Epidermal melanocyte (primary cell): ENCODE measurements around the gene COL5A1.
"Not testable (repeated sequence)": the region's sequence is repeated elsewhere in the genome, so short reads cannot be mapped to it uniquely, and the experiment has no call there.

Source experiments
- DNase-seq: peaks from one replicate; pipeline ENCODE4 v3.0.0; 2011; ENCODE audit warnings: low spot score; ENCODE audit not compliant: insufficient read length

The COL5A1 gene

DNA sequence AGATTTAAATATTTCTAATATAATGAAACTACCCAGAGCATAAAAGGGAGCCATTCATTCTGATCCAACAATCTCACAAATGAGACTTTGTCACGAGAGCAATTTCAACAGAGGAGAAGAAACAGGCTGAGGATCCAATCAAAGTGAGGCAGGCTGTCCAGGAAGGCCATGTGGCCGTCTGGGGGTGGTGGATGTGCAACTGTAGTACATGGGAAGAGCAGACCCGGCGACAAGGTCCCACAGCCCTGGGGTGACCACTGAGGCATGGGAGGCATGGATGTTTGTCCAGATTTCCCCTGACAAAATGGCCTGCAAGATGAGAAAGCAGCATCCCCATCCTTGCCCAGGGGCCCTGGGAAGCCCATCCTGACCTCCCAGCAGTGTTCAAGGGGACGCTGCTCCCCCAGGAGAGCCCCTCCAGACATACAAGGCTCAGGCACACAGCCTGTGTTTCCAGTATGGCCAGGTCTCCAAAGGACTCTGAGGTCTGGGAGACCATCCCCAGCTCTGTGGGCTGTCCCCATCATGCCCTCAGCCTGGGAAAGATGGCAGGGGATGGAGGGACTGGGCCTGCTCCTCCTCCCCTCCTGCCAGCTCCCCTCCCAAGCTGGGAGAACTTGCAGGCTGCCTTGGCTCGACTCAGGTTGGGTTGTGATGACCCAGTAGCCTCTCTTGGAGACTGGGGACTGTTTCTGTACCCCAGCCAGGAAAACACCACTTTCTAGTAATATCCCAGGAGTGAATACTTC, 211.5 kb downstream of the COL5A1 start:
- no peak for DNase-seq

DNA sequence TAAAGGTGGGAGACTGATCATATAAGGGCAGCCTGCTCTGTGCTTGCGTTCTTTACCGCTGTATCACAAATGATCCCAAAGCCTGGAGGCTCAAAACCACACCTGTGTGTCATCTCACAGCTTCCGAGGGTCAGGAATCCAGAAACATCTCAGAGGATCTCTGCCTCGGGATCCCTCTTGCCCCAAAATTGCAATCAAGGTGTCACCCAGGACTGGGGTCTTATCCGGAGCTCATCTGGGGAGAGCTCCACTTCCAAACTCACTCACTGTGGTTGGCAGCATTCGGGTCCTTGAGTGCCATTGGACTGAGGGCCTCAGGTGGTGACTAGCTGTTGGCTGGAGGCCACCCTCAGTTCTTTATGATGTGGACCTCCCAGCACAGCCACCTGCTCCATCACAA, 212.3 kb downstream of the COL5A1 start:
- DNase-seq = no peak

DNA sequence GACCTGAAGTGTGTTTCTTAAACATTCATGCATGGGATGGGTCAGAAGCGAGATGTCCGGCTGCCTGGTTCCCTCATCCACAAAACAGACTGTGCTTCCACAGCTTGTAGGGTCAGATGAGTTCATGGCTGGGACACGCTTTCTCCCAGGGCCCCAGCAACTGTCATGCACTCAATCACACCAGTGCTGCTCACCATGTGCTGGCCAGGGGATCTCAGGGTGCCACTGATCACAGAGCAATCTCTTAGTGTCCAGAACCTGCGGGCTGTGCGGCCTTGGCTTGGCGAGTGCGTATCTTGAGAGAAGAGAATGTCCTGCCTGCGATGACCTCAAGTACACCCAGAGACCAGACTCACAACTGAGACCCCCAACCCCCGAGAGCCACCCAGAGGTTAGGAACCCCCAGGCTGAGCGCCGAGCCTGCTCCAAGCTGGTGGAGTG, 213.0 kb downstream of the COL5A1 start:
- no peak for DNase-seq

DNA sequence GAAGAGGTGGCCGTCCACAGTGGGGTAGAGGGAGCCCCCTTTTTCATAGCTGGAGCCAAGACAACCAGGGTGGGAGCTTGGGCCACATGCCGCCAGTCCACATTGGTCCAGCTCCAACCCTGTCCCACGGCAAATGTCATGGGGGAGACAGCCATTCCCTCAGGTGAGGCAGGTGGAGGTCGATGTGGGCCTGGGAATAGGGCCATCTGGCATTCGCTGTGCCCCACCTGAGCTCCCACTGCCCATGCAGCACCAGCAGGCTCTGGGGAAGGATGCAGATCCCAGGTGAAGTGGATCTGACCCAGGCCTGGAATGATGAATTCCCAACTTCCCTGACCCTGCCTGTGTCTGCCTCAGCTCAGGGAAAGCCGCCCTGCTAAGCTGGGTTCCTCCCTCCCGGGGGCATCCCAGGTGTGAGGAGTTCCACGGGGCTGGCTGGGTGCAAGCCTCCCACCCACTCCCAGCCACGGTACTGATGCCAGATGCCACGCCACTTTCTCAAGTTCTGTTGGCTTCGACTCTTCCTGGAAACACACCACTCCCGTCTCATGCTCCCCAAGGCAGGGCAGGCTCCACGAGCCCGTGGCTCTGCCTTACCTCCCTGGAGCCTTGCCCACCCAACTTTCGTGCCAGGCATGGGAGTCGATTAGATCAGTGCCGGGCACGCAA, 213.8 kb downstream of the COL5A1 start:
- no peak for DNase-seq

DNA sequence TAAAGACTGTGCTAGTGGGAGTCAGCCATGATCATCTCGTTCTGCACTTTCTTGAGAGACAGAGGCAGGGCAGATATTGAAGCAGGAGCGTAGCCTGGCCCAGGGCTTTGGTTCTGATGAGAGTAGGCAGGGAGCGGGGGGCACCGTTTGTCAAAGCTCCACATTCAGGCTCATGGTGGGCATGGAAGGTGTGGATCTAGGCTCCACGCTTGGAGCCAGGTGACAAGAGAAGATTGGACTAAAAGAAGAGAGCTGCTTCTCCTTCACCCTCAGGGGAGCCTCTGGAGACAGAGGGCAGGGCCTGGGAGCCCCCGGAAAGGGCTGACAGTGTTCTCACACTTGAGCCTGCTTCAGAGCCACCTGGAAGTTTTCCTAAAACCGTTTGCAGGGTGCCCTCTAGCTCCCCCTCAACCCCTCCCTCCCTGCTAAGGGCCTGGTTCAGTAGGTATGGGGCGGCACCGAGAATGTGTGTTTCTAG, 214.3 kb downstream of the COL5A1 start:
- DNase-seq = no peak

DNA sequence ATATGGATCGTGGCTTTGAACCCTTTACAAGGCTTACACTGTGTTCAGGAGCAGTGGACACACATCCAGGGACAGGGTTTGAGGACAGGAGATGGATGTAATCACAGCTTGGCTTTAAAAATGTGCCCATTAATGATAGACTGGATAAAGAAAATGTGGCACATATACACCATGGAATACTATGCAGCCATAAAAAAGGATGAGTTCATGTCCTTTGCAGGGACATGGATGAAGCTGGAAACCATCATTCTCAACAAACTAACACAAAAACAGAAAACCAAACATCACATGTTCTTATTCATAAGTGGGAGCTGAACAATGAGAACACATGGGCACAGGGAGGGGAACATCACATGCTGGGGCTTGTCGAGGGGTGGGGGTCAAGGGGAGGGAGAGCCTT, 215.8 kb downstream of the COL5A1 start:
- not testable (repeated sequence) for DNase-seq

DNA sequence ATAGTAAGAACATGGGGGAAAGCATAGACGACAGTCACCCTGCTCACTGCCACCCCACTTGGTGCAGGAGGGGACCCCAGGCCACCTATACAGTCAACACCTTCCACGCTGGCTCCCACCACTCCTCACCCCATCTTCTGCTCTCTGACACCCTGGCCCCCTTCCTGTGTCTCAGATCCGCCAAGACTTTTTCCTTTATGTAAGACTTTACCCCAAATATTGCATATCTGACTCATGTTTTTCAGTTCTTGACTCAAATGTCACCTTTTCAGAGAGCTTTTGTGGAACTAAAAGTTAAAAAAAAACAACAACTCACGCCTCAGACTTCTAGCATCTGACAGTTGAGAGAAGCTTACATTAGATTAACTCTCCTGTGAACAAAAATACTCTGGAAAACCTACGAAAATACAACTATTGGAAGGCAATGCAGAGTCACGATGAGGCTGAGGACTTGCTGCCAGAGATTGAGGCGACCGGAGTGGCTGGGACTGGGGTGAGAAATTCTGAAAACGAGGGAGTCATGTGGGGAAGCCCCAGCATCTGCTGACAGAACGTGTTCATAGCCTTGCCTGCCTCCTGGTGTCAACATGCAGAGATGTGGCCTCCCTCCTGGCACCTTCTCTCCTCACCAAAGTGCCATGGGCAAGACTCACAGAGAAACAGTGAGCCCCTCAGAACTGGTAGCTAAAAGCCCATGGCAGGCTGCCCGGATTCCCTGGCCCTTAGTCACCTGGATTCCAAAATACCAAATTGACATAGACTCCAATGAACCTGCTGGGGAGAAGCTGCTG, 216.6 kb downstream of the COL5A1 start:
- no peak for DNase-seq

DNA sequence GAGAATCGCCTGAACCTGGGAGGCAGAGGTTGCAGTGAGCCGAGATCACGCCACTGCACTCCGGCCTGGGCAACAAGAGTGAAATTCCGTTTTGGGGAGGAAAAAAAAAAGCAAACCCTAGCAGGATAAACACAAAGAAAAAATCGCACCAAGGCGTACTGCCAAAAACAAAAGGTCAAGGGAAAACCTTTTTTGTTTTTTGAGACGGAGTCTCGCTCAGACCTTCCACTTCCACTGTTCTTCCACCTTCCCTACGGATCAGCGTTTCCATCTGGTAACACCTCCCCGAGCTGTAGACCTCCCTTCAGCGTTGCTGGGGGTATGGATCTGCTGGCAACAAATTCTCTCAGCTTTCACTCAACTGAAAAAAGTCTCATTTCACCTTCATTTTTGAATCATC, 218.9 kb downstream of the COL5A1 start:
- no peak for DNase-seq

DNA sequence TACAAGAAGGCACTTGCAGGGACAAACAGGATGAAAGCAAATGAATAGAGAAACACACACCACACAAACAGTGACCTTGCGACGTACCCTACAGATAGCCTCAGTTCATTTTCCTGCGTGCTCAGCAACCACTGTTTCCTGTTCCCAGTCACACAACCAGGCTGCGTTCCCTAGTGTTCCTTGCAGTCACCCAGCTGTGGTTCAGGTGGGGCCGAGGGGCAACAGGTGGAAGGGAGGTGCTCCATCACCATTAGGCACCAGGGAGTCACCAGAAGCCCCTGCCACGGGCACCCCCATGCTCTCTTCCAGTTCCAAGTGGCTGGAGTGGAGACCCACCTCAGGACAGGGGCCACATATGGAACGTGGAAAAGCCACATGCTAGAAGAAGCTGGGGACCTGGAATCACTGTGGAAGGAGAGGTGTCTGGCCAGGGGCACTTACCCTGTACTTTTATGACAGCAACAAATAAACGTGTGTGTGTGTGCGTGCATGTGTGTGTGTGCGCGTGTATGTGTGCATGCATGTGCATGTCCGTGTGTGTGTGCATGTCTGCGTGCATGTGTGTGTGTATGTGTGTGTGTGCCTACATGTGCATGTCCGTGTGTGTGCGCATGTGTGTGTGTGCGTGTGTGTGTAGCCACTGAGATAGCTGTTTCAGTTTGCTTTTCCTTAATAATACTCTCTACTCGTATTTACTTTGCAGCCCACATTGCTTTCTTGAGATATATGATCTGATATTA, 220.2 kb downstream of the COL5A1 start:
- no peak for DNase-seq

DNA sequence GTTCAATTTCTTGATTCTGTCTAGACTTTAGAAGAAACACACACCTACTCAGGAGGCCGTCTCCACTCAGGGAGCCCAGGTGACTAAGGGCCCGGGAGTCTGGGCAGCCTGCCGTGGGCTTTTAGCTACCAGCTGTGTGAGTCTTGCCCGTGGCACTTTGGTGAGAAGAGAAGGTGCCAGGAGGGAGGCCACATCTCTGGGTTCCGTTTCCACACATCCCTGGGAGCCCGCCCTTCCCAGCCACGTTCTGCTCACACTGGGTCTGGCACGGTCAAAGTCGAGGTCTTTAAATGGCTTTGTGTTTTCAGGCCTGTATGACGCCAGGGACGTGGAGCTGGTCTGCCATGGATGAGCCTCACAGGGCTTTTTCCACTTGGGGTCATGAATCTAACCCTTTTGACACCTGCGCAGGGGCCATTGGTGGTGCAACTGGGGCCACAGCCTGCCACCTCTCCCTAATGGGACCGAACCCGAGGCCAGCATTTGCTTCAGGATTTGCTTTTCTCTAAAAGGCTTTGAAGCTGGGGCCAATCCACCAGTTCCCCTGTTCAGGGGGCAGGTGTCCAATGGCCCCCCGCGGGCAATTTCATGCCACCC, 221.8 kb downstream of the COL5A1 start:
- no peak for DNase-seq

DNA sequence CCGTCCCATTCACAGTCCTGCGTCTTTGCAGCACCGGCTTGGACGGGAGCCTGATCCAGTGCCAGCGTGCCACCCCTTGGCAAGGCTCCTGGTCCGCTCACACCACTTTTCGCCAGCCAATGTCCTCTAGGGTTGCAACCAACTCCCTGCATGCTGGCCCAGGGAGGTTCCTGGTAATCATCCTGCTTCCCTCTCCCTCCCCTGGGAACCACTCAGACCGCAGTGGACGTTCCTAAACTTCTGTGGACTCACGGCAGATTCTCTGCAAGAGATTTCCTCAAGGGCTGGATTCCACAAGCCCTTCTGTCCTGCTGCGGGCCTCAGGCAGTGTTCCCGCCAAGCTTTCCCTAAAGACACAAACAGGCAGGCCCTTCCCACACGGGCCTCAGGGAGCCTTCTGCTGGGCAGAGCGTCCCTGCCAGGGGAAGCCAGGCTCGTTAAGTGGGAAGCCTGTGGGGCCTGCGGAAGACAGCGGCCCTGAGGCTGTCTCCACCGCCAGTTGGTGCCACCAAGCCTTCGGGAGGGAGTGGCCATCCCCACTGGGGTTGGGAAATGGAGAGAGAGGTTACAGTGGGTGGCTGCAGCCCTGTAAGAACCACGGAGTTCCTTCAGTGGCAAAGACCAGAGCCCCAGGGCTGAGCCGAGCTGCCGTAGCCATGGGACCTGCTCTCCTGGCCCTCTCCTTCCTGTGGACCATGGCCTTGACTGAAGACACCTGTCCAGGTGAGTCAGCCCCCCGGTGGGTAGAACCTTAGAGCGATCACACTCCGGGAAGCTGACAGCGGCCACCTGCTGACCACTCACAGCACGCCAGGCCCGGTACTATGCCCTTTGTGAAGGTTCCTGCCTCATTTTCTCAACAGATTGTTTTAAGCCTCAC, 222.6 kb downstream of the COL5A1 start:
- DNase-seq = no peak

DNA sequence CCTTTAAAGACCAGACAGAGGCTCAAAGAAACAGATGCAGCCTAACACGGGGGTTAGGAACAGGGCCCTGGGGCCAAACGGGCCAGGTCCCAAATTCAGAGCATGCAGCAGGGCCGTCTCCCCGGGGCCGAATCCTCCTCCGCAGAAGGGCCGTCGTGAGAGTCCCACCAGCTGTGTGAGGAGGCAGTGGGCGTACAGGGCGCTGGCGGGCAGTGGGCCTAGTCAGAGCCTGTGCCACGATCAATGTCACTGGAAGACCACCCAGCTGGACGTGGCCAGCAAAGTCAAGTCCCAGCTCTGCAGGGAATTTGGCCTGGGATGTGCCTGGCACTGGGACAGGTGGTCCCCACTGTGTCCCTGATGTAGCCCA, 223.2 kb downstream of the COL5A1 start:
- DNase-seq = no peak

DNA sequence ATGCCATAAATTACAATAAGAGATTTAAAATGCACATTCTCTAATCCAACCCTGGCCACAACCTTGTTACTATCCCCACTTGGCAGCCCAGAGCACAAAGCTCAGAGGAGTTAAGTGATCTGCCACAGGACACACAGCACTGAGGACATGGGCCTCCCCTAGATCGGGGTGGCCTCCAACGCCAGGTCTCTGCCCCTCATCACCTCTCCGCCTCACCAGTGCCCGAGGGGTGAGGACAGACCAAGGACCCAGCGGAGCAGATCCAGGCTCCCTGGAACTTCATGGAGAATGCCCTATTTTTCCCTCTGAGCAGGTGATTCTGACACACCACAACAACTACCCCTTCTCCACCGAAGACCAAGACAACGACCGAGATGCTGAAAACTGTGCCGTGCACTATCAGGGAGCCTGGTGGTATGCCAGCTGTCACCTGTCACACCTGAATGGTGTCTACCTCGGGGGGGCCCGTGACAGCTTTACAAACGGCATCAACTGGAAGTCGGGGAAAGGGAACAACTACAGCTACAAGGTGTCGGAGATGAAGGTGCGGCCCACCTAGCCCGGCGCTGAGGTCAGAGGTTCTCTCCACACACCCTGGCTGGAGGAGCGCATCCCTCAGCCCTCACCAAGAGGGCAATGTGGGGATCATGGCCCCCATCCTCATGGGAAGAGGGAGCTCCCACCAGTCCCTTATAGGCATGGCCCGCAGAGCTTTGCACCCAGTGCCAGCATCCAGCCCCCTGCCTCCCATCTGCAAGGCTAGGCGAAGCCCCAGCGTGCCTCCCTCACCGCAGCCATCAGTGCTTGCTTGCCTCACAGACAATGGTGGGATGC, 226.5 kb downstream of the COL5A1 start:
- no peak for DNase-seq

DNA sequence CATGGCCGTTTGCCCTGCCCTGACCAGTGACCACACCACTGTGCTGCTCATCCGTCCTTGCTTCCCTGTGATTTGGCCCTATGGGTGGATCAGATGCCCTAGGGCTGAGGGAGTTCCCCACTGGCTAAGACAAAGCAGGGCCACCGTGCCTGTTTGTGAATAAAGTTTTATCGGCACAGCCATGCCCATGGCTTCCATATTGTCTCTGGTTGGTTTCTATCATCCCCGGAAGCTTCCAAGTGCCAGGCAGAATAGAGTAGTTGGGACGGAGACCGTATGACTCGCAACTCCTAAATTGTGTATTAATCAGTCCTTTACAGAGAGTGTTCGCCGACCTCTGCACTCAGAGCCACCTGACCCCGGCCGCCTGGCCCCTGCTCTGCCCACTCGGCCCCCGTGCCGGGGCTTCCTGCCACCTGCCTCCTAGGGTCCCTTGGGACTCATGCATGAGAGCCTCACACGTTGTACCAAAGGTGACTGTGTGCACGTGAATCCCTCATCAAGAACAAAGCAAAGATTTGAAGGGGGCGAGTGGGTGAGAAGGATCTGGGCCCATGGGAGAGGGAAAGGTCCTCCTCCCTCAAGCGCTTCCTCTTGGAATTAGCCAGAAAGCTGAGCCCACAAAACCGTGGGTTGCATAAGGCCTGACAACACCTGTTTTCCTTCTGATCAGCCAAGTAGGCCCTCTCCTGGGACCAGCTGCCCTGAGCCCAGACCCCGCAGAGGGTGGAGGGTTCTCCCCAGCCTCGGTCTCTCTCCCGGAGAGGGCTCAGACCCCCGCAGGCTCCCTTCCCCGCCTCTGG, 227.3 kb downstream of the COL5A1 start:
- no peak for DNase-seq

DNA sequence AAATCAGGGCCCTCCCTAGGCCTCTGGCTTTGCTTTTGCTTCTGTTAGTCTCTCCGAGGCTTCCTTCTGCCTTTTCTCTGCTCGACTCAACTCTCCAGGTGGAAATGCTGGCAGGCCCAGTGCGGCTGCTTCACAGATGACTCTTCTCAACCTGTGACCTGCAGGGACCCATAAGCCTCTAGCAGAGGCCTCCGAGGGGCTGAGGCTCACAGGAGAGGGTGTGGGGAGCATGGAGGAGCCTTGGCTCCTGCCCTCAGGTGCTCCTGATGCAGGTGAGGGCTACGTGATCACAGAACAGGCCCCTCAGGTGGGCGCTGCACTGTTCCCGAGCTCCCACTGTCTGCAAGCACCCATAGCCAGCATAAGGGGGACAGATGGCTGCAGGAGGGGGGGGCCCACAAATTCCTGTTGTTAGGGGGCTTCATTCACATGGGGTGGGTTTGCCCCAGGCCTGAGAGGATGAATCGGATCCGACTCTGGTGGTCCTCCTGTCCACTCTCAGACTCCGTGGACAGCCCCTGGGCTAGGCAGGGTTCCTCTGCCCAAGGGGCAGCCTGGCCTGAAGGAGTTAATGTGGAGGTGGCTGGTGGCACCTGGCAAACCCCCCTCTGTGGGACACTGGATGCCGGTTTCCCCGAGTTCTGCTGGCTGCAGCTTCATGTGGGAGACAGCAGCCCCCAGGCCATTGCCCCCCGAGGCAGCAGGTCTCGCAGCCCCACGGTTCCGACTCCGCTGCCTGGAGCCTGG, 228.1 kb downstream of the COL5A1 start:
- no peak for DNase-seq

DNA sequence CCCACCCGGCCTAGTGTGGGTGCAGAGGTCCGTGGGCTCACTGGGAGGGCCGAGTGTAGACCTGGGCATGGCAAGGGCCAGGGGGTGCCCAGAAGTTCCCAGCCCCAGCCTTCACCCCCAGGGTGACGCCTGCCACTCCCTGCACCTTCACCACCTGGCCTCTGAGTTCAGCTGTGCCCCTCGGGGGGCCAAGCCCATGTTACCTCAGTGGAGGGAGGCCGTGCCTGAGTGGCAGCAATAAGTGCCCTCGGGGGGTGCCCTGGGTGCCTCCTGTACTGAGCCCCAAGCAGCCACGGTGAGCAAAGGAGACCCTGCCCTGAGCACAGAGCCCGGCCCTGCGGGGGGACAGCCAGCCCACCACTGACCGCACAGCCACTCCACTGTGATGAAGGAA, 228.7 kb downstream of the COL5A1 start:
- DNase-seq = no peak

DNA sequence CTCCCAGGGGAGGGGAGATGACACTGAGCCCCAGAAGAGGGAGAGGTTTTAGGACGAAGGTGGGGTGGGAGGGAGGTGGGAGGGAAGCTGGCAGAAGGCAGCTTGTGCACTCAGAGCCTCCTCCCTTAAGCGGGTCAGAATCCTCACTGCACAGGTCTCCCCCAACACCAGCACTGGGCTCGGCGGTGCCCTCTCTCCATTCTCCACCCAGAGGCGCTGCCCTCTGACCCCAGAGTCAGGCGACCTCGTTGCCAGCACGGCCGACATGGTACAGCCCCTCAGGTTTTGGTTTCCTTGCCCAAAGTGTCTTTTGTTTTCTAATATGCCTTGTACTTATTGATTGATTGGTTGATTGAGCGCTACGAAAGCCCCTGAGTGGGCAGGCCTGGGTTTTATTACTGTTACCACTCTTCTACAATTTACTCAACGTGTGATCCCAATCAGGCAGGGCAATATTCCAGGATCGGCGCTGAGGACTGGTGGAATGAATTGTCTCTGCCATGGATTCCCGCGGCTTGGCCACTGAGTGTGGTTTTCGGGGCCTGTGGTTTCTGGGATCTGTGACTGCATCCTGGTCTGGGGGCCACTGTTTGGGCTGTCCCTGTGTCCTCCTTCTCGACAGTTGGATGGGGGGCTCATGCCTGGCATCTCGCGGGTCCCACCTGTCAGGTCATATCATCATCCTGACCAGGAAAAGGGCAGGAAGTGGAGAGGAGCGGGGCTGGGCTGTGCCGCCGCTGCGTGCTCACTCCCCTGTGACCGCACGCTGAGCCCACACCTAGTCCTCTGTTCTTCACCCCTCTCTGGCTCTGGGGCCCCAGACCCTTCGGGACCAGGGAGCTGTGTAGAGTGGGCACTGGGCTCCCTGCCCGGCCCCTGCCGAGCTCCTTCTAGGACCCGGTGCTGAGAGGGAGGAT, 229.4 kb downstream of the COL5A1 start:
- DNase-seq = no peak
